H1 (cell line): ENCODE data around the gene CDR2L. TPM values are rescaled to one million over a fixed set of nuclear protein-coding genes. Genes with fewer than 3 reads are reported as not detected.

Experiments used
- ATF2 ChIP-seq: IDR thresholded peaks from 2 replicates; pipeline ENCODE4 v1.6.1; 2012; ENCODE audit warnings: low read length, inconsistent platforms
- CHD1 ChIP-seq: IDR thresholded peaks from 2 replicates; pipeline ENCODE4 v1.6.1; 2012; ENCODE audit warnings: low read depth, low read length, improper control_type of control experiment
- MAX ChIP-seq: IDR thresholded peaks from 2 replicates; pipeline ENCODE4 v1.6.1; 2012; ENCODE audit warnings: inconsistent platforms
- SP1 ChIP-seq: IDR thresholded peaks from 2 replicates; pipeline ENCODE4 v1.6.1; 2011; ENCODE audit warnings: low read depth, low read length
- TAF7 ChIP-seq: optimal IDR thresholded peaks from 2 replicates; pipeline ENCODE3; 2011; ENCODE audit warnings: low read depth, mild to moderate bottlenecking, inconsistent platforms, low read length, moderate library complexity, borderline replicate concordance
- TBP ChIP-seq: IDR thresholded peaks from 2 replicates; pipeline ENCODE4 v1.6.1; 2011; ENCODE audit warnings: low read depth, low read length, improper control_type of control experiment
- TCF12 ChIP-seq: IDR thresholded peaks from 2 replicates; pipeline ENCODE4 v1.6.1; 2011; ENCODE audit warnings: low read depth, mild to moderate bottlenecking, low read length
- polyA plus RNA-seq, 7 experiments: library from polyadenylated mRNA; depleted of rRNA in 3 of 7; stranded (reverse) in 5 of 7; unstranded in 2 of 7; fragments of >200 nt in 5 of 7; fragments of 200-250 nt in 2 of 7; gene quantifications; 1 replicate in 5 of 7; 2 replicates in 1 of 7; 4 replicates in 1 of 7; pipeline versions ENCODE4 v1.2.1 to v1.2.3, GENCODE V29; 2011 to 2013; ENCODE audit warnings: missing spikeins in 2 of 7, mixed read lengths in 2 of 7
- total RNA-seq: library from RNA; stranded (reverse); fragmentation: NEBNext Ultra II Directional; extraction: Animal tissue kit (Norgen Biotek cat#: 25700); gene quantifications from 2 replicates; pipeline ENCODE4 v1.2.1, GENCODE V29; 2021

The CDR2L gene
- total and polyA plus RNA-seq, 2 of the 8 experiments (the other 6 are each of a cell fraction or from before 2014, with no cell fraction given) = 20.4 to 38.1 TPM

- TF ChIP-seq SP1 (no peak), ATF2 (no peak), TBP (no peak), CHD1 (no peak), TCF12 (no peak), MAX (no peak), TAF7 (no peak)
- TF ChIP-seq, all 59 proteins: peak for 0
Measured at GRCh38 chr17:75049706-75050105, 62.3 kb downstream of the CDR2L start (continued).
